Measurements from ENCODE around the gene PLCB1.

The PLCB1 gene

DNA sequence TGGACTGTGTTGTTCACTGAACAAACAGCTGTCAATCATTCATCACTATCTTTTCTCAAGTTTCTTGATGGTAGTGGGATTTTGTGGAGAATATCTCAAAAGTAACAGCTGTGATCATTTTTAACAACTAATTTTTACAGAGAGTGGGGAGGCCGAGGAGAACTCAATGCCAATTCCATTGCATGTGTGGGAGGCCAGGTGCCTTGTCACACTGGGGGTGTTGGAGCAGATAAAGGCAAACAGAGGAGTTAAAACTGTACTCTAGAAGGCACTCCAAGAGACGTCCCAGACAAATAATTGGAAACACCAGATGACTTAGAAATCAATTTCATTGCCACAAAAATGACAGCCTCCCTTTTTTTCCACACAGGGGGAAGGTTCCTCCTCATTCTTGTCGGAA is 669.6 kb downstream of the PLCB1 start:
- Histone ChIP-seq H3K9me3 (ENCODE audit: control insufficient read depth, insufficient read depth, low read length) (no peaks in the 10 kb centered on the region), H3K4me3 (ENCODE audit: low read length) (no peak overlapping the region), H3K4me1 (ENCODE audit: control insufficient read depth, low read length) (no peaks in the 10 kb centered on the region), H4K20me1 (ENCODE audit: control insufficient read depth, insufficient read depth, low read depth, low read length) (no peaks in the 10 kb centered on the region), H3K4me2 (ENCODE audit: low read length) (no peak overlapping the region), H3F3A (ENCODE audit: control insufficient read depth, insufficient read depth) (no peaks in the 10 kb centered on the region), H3K36me3 (ENCODE audit: control insufficient read depth, low read length) (no peaks in the 10 kb centered on the region), H3K79me2 (ENCODE audit: control insufficient read depth, low read length) (no peaks in the 10 kb centered on the region), H3K9me2 (replicated peaks; ENCODE audit: control insufficient read depth, low read length) (no peaks in the 10 kb centered on the region; the same call in 1 of the 2 replicates), H3K27me3 (ENCODE audit: control insufficient read depth, low read length) (no peaks in the 10 kb centered on the region), H3K27ac (ENCODE audit: low read depth, low read length) (no peak overlapping the region)
- TF ChIP-seq CTCF (IDR thresholded peaks at IDR 0.05; ENCODE audit: low read depth, low read length, poor library complexity, severe bottlenecking) (no peak), EZH2phosphoT487 (IDR thresholded peaks at IDR 0.05; ENCODE audit: borderline replicate concordance, low read length) (no peak)

- Histone ChIP-seq H3K36me3 (ENCODE audit: control insufficient read depth, low read length) (no peaks in the 10 kb centered on the region), H3F3A (ENCODE audit: control insufficient read depth, insufficient read depth) (no peaks in the 10 kb centered on the region), H3K27me3 (ENCODE audit: control insufficient read depth, low read length) (no peaks in the 10 kb centered on the region), H3K79me2 (ENCODE audit: control insufficient read depth, low read length) (no peaks in the 10 kb centered on the region), H3K27ac (ENCODE audit: low read depth, low read length) (no peak overlapping the region), H4K20me1 (ENCODE audit: control insufficient read depth, insufficient read depth, low read depth, low read length) (no peaks in the 10 kb centered on the region), H3K4me3 (ENCODE audit: low read length) (no peak overlapping the region), H3K4me1 (ENCODE audit: control insufficient read depth, low read length) (no peaks in the 10 kb centered on the region), H3K9me3 (ENCODE audit: control insufficient read depth, insufficient read depth, low read length) (no peaks in the 10 kb centered on the region), H3K4me2 (ENCODE audit: low read length) (no peak overlapping the region), H3K9me2 (replicated peaks; ENCODE audit: control insufficient read depth, low read length) (no peaks in the 10 kb centered on the region; the same call in 1 of the 2 replicates)
- TF ChIP-seq CTCF (IDR thresholded peaks at IDR 0.05; ENCODE audit: low read depth, low read length, poor library complexity, severe bottlenecking): no peak
- TF ChIP-seq EZH2phosphoT487 (IDR thresholded peaks at IDR 0.05; ENCODE audit: borderline replicate concordance, low read length): no peak
Measured at GRCh38 chr20:8803065-8803464, 671.0 kb downstream of the PLCB1 start.

DNA sequence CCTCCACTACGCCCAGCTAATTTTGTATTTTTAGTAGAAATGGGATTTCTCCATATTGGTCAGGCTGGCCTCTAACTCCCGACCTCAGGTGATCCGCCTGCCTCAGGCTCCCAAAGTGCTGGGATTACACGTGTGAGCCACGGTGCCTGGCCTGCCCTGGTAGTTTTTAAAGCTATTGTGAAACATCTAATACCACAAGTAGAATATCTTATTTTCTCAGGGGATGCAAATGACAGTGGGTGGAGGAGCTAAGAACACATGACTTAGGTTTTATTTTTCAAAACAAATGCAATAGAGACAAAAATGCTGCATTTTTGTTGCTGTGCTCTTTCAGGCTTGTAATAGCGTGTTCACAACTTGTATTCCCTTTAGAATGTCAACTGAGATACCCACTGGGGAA is 671.9 kb downstream of the PLCB1 start:
- Histone ChIP-seq H3K36me3 (ENCODE audit: control insufficient read depth, low read length) (no peaks in the 10 kb centered on the region), H3F3A (ENCODE audit: control insufficient read depth, insufficient read depth) (no peaks in the 10 kb centered on the region), H3K9me3 (ENCODE audit: control insufficient read depth, insufficient read depth, low read length) (no peaks in the 10 kb centered on the region), H4K20me1 (ENCODE audit: control insufficient read depth, insufficient read depth, low read depth, low read length) (no peaks in the 10 kb centered on the region), H3K27ac (ENCODE audit: low read depth, low read length) (no peak overlapping the region), H3K4me3 (ENCODE audit: low read length) (no peak overlapping the region), H3K27me3 (ENCODE audit: control insufficient read depth, low read length) (no peaks in the 10 kb centered on the region), H3K79me2 (ENCODE audit: control insufficient read depth, low read length) (no peaks in the 10 kb centered on the region), H3K9me2 (replicated peaks; ENCODE audit: control insufficient read depth, low read length) (no peaks in the 10 kb centered on the region; the same call in 1 of the 2 replicates), H3K4me1 (ENCODE audit: control insufficient read depth, low read length) (no peaks in the 10 kb centered on the region), H3K4me2 (ENCODE audit: low read length) (no peak overlapping the region)
- no peak for TF ChIP-seq CTCF (IDR thresholded peaks at IDR 0.05; ENCODE audit: low read depth, low read length, poor library complexity, severe bottlenecking)
- no peak for TF ChIP-seq EZH2phosphoT487 (IDR thresholded peaks at IDR 0.05; ENCODE audit: borderline replicate concordance, low read length)
